Hematopoietic multipotent progenitor cell treated with erythropoietin and hydrocortisone succinate and interleukin-3 and kit ligand, for 15 days (in vitro differentiated cells): ENCODE measurements around the gene ARID1B.

ENCODE experiments used
- DNase-seq: peaks from one replicate; pipeline ENCODE4 v3.0.0-alpha.2; 2015; ENCODE audit warnings: low spot score

The ARID1B gene

GRCh38 chr6:156776840-156777576 lies at the start of gene ARID1B:
TSS of gene ARID1B (plus strand) at chr6:156777378. CDS start at chr6:156777681, 303 bp downstream.
- DNase-seq, result peak; percentile 79

GRCh38 chr6:156727715-156728385 lies 49.3 kb upstream of the ARID1B start:
- DNase-seq, result no peak

GRCh38 chr6:156729248-156729647 lies 47.9 kb upstream of the ARID1B start:
- no peak for DNase-seq

- no peak for DNase-seq
These were observed 45.8 kb upstream of the ARID1B start for GRCh38 chr6:156731396-156731795.

GRCh38 chr6:156735751-156736150 lies 41.4 kb upstream of the ARID1B start:
- no peak for DNase-seq

GRCh38 chr6:156740604-156741003 lies 36.6 kb upstream of the ARID1B start:
- no peak for DNase-seq

- no peak for DNase-seq
These were observed 35.7 kb upstream of the ARID1B start for GRCh38 chr6:156741287-156742073.

GRCh38 chr6:156747715-156748114 lies 29.5 kb upstream of the ARID1B start:
- DNase-seq, result no peak

GRCh38 chr6:156748504-156748903 lies 28.7 kb upstream of the ARID1B start:
- no peak for DNase-seq

GRCh38 chr6:156752666-156753301 lies 24.4 kb upstream of the ARID1B start:
- no peak for DNase-seq

- DNase-seq, result no peak
These were observed 20.3 kb upstream of the ARID1B start for GRCh38 chr6:156756630-156757610.

GRCh38 chr6:156757849-156758248 lies 19.3 kb upstream of the ARID1B start:
- no peak for DNase-seq

- no peak for DNase-seq
These were observed 16.8 kb upstream of the ARID1B start for GRCh38 chr6:156760377-156760776.

GRCh38 chr6:156762547-156762946 lies 14.6 kb upstream of the ARID1B start:
- DNase-seq, result no peak

- no peak for DNase-seq
These were observed 12.1 kb upstream of the ARID1B start for GRCh38 chr6:156765117-156765516.

GRCh38 chr6:156767603-156768467 lies 9.3 kb upstream of the ARID1B start:
- no peak for DNase-seq

GRCh38 chr6:156771047-156771446 lies 6.1 kb upstream of the ARID1B start:
- DNase-seq, result no peak

- no peak for DNase-seq
These were observed 5.4 kb upstream of the ARID1B start for GRCh38 chr6:156771761-156772160.

GRCh38 chr6:156773476-156773875 lies 3.7 kb upstream of the ARID1B start:
- no peak for DNase-seq
